ENCODE measurements around the gene MELK.
"Not testable (repeated sequence)": the region's sequence is repeated elsewhere in the genome, so short reads cannot be mapped to it uniquely, and the experiment has no call there.

Gene MELK

GRCh38 chr9:36572515-36573418 lies at the start of gene MELK:
Gene MELK (plus strand): TSS chr9:36572895. CDS start chr9:36581682, 8,787 bp downstream.
- DNase-seq (ENCODE audit: low read depth): peak; percentile 69

GRCh38 chr9:36530224-36530623 lies 42.5 kb upstream of the MELK start:
- DNase-seq (ENCODE audit: low read depth): no peak

- no peak for DNase-seq (ENCODE audit: low read depth)
Measured at GRCh38 chr9:36532353-36532752, 40.3 kb upstream of the MELK start.

- not testable (repeated sequence) for DNase-seq (ENCODE audit: low read depth)
Measured at GRCh38 chr9:36533726-36534125, 39.0 kb upstream of the MELK start.

- DNase-seq (ENCODE audit: low read depth): no peak
Measured at GRCh38 chr9:36535107-36535506, 37.6 kb upstream of the MELK start.

GRCh38 chr9:36537861-36538260 lies 34.8 kb upstream of the MELK start:
- DNase-seq (ENCODE audit: low read depth): no peak

GRCh38 chr9:36542355-36542754 lies 30.3 kb upstream of the MELK start:
- no peak for DNase-seq (ENCODE audit: low read depth)

- DNase-seq (ENCODE audit: low read depth): no peak
Measured at GRCh38 chr9:36543916-36544315, 28.8 kb upstream of the MELK start.

- no peak for DNase-seq (ENCODE audit: low read depth)
Measured at GRCh38 chr9:36547598-36547997, 25.1 kb upstream of the MELK start.

- DNase-seq (ENCODE audit: low read depth): no peak
Measured at GRCh38 chr9:36548454-36548853, 24.2 kb upstream of the MELK start.

GRCh38 chr9:36550135-36550534 lies 22.6 kb upstream of the MELK start:
- no peak for DNase-seq (ENCODE audit: low read depth)

- DNase-seq (ENCODE audit: low read depth): not testable (repeated sequence)
Measured at GRCh38 chr9:36550631-36551098, 22.0 kb upstream of the MELK start.

- DNase-seq (ENCODE audit: low read depth): no peak
Measured at GRCh38 chr9:36551129-36551528, 21.6 kb upstream of the MELK start.

GRCh38 chr9:36551910-36552309 lies 20.8 kb upstream of the MELK start:
- DNase-seq (ENCODE audit: low read depth): no peak

GRCh38 chr9:36559036-36559695 lies 13.5 kb upstream of the MELK start:
- no peak for DNase-seq (ENCODE audit: low read depth)

- no peak for DNase-seq (ENCODE audit: low read depth)
Measured at GRCh38 chr9:36560771-36561170, 11.9 kb upstream of the MELK start.

- DNase-seq (ENCODE audit: low read depth): not testable (repeated sequence)
Measured at GRCh38 chr9:36562801-36563200, 9.9 kb upstream of the MELK start.

- no peak for DNase-seq (ENCODE audit: low read depth)
Measured at GRCh38 chr9:36566813-36567221, 5.9 kb upstream of the MELK start.

GRCh38 chr9:36568681-36569080 lies 4.0 kb upstream of the MELK start:
- DNase-seq (ENCODE audit: low read depth): not testable (repeated sequence)

GRCh38 chr9:36571333-36571732 lies 1.4 kb upstream of the MELK start:
- no peak for DNase-seq (ENCODE audit: low read depth)

GRCh38 chr9:36574045-36574444 lies 1.4 kb downstream of the MELK start:
- DNase-seq (ENCODE audit: low read depth): not testable (repeated sequence)

- DNase-seq (ENCODE audit: low read depth): no peak
Measured at GRCh38 chr9:36575411-36575882, 2.8 kb downstream of the MELK start.

- no peak for DNase-seq (ENCODE audit: low read depth)
Measured at GRCh38 chr9:36576866-36577265, 4.2 kb downstream of the MELK start.
